GM12878 (cell line): ENCODE measurements around the gene DUSP10. TPM values are rescaled to one million over a fixed set of nuclear protein-coding genes. Genes with fewer than 3 reads are reported as not detected.

ENCODE experiments used
- IKZF2 ChIP-seq, 2 experiments: fragments of 450-650 bp; IDR thresholded peaks; 2 replicates each; pipeline ENCODE4 v1.6.1; 2017; ENCODE audit warnings: mild to moderate bottlenecking in 2 of 2, moderate library complexity in 2 of 2
- ZZZ3 ChIP-seq: IDR thresholded peaks from 2 replicates; pipeline ENCODE4 v1.6.1; 2011; ENCODE audit warnings: low read depth; ENCODE audit not compliant: control insufficient read depth, insufficient read length
- polyA plus RNA-seq, 11 experiments: library from polyadenylated mRNA; depleted of rRNA in 4 of 11; unstranded in 6 of 11; stranded (reverse) in 5 of 11; fragments of >200 nt; fragmentation: Nextera tagmentation in 4 of 11; fragmentation: Illumina TruSeq in 1 of 11; extraction: Ambion mirVana in 4 of 11; extraction: Trizol in 1 of 11; gene quantifications; 1 replicate in 1 of 11; 2 replicates in 10 of 11; pipeline versions ENCODE4 v1.2.1 to v1.2.3, GENCODE V29; 2011 to 2016; ENCODE audit warnings: inconsistent platforms in 2 of 11, missing spikeins in 2 of 11, low read depth in 1 of 11
- total RNA-seq, 4 experiments: library from RNA; depleted of rRNA in 3 of 4; stranded (reverse); fragments of >200 nt in 3 of 4; fragmentation: Illumina TruSeq in 1 of 4; extraction: Trizol in 1 of 4; gene quantifications; 2 replicates each; pipeline versions ENCODE4 v1.2.1 to v1.2.3, GENCODE V29; 2013 to 2021
- TF ChIP-seq, protein P1 (sequence below): fragments of 450-650 bp; IDR thresholded peaks from 2 replicates; pipeline ENCODE4 v1.6.1; 2016; ENCODE audit warnings: mild to moderate bottlenecking, moderate library complexity, borderline replicate concordance
- TF ChIP-seq, protein P2 (sequence below): IDR thresholded peaks from 2 replicates; pipeline ENCODE4 v1.6.1; 2012; ENCODE audit warnings: improper control_type of control experiment, low read depth, low read length; ENCODE audit not compliant: insufficient replicate concordance

The DUSP10 gene
- total and polyA plus RNA-seq, 10 of the 15 experiments (the other 5 are each of a cell fraction or from before 2014, with no cell fraction given) = 20.3 to 38.4 (median 27.8) TPM

DNA sequence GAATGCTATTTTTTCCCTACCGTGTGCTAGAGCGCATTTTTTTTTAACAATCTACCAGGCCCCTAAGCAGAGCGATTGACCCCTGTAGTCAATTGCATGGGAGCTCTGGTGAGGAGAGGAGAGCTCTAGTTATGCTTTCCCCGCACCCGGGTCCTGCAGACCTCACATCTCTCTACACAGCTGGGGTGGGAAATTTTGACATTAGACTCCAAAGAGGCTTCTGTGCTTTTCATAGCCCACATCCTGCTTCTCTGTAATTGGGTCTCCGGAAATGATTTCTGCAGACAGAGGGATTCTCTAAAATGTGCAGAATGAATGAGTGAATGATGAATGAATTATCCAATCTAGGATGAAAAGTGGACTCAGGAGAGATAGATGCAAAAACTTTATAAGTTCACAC is 41.5 kb upstream of the DUSP10 start (continued):
- TF ChIP-seq, protein P1, sequence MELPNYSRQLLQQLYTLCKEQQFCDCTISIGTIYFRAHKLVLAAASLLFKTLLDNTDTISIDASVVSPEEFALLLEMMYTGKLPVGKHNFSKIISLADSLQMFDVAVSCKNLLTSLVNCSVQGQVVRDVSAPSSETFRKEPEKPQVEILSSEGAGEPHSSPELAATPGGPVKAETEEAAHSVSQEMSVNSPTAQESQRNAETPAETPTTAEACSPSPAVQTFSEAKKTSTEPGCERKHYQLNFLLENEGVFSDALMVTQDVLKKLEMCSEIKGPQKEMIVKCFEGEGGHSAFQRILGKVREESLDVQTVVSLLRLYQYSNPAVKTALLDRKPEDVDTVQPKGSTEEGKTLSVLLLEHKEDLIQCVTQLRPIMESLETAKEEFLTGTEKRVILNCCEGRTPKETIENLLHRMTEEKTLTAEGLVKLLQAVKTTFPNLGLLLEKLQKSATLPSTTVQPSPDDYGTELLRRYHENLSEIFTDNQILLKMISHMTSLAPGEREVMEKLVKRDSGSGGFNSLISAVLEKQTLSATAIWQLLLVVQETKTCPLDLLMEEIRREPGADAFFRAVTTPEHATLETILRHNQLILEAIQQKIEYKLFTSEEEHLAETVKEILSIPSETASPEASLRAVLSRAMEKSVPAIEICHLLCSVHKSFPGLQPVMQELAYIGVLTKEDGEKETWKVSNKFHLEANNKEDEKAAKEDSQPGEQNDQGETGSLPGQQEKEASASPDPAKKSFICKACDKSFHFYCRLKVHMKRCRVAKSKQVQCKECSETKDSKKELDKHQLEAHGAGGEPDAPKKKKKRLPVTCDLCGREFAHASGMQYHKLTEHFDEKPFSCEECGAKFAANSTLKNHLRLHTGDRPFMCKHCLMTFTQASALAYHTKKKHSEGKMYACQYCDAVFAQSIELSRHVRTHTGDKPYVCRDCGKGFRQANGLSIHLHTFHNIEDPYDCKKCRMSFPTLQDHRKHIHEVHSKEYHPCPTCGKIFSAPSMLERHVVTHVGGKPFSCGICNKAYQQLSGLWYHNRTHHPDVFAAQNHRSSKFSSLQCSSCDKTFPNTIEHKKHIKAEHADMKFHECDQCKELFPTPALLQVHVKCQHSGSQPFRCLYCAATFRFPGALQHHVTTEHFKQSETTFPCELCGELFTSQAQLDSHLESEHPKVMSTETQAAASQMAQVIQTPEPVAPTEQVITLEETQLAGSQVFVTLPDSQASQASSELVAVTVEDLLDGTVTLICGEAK = no peak
- no peak for TF ChIP-seq IKZF2 (IDR thresholded peaks at IDR 0.05)
- TF ChIP-seq ZZZ3 = no peak
- TF ChIP-seq, protein P2, sequence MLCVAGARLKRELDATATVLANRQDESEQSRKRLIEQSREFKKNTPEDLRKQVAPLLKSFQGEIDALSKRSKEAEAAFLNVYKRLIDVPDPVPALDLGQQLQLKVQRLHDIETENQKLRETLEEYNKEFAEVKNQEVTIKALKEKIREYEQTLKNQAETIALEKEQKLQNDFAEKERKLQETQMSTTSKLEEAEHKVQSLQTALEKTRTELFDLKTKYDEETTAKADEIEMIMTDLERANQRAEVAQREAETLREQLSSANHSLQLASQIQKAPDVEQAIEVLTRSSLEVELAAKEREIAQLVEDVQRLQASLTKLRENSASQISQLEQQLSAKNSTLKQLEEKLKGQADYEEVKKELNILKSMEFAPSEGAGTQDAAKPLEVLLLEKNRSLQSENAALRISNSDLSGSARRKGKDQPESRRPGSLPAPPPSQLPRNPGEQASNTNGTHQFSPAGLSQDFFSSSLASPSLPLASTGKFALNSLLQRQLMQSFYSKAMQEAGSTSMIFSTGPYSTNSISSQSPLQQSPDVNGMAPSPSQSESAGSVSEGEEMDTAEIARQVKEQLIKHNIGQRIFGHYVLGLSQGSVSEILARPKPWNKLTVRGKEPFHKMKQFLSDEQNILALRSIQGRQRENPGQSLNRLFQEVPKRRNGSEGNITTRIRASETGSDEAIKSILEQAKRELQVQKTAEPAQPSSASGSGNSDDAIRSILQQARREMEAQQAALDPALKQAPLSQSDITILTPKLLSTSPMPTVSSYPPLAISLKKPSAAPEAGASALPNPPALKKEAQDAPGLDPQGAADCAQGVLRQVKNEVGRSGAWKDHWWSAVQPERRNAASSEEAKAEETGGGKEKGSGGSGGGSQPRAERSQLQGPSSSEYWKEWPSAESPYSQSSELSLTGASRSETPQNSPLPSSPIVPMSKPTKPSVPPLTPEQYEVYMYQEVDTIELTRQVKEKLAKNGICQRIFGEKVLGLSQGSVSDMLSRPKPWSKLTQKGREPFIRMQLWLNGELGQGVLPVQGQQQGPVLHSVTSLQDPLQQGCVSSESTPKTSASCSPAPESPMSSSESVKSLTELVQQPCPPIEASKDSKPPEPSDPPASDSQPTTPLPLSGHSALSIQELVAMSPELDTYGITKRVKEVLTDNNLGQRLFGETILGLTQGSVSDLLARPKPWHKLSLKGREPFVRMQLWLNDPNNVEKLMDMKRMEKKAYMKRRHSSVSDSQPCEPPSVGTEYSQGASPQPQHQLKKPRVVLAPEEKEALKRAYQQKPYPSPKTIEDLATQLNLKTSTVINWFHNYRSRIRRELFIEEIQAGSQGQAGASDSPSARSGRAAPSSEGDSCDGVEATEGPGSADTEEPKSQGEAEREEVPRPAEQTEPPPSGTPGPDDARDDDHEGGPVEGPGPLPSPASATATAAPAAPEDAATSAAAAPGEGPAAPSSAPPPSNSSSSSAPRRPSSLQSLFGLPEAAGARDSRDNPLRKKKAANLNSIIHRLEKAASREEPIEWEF = no peak
